Left renal cortex interstitium (tissue), 4 donors: Measurements from ENCODE around the gene ERGIC1. TPM values are rescaled to one million over a fixed set of nuclear protein-coding genes. Genes with fewer than 3 reads are reported as not detected.
"Not testable (repeated sequence)": the region's sequence is repeated elsewhere in the genome, so short reads cannot be mapped to it uniquely, and the experiment has no call there.

Experiments used
- DNase-seq, 4 donors: peaks; one replicate each; pipeline ENCODE4 v3.0.0-alpha.2; 2013; ENCODE audit warnings: low read depth in 4 of 4, low spot score in 2 of 4, missing footprints in 1 of 4
- polyA plus RNA-seq, 4 donors: library from polyadenylated mRNA; unstranded; fragments of 120-200 nt; gene quantifications; one replicate each; pipeline ENCODE4 v1.2.1, GENCODE V29; 2013; ENCODE audit not compliant: insufficient read length in 4 of 4

The ERGIC1 gene
- polyA plus RNA-seq, 4 donors: 110 to 125 (median 119) TPM

- no peak for DNase-seq
Measured at GRCh38 chr5:172799416-172799815, 34.6 kb upstream of the ERGIC1 start.

- DNase-seq: no peak
Measured at GRCh38 chr5:172800088-172800551, 33.9 kb upstream of the ERGIC1 start.

GRCh38 chr5:172801179-172801671 lies 32.8 kb upstream of the ERGIC1 start:
- DNase-seq: no peak

- no peak for DNase-seq
Measured at GRCh38 chr5:172802112-172802511, 31.9 kb upstream of the ERGIC1 start.

GRCh38 chr5:172802567-172803176 lies 31.4 kb upstream of the ERGIC1 start:
- no peak for DNase-seq

GRCh38 chr5:172805018-172805683 lies 28.9 kb upstream of the ERGIC1 start:
- DNase-seq: no peak

GRCh38 chr5:172805736-172806255 lies 28.3 kb upstream of the ERGIC1 start:
- DNase-seq: no peak

GRCh38 chr5:172806897-172807672 lies 27.0 kb upstream of the ERGIC1 start:
- peak in 2 of 4 donors; percentile 37 to 44 for DNase-seq

- no peak for DNase-seq
Measured at GRCh38 chr5:172807766-172808311, 26.2 kb upstream of the ERGIC1 start.

- no peak for DNase-seq
Measured at GRCh38 chr5:172809774-172810173, 24.3 kb upstream of the ERGIC1 start.

- not testable (repeated sequence) for DNase-seq
Measured at GRCh38 chr5:172810996-172811395, 23.1 kb upstream of the ERGIC1 start.

- no peak for DNase-seq
Measured at GRCh38 chr5:172815631-172816030, 18.4 kb upstream of the ERGIC1 start.

- DNase-seq: no peak
Measured at GRCh38 chr5:172816925-172817562, 17.0 kb upstream of the ERGIC1 start.

GRCh38 chr5:172817664-172818063 lies 16.4 kb upstream of the ERGIC1 start:
- no peak for DNase-seq

GRCh38 chr5:172818081-172818480 lies 16.0 kb upstream of the ERGIC1 start:
- DNase-seq: no peak

- DNase-seq: no peak
Measured at GRCh38 chr5:172819569-172819968, 14.5 kb upstream of the ERGIC1 start.

- no peak for DNase-seq
Measured at GRCh38 chr5:172820046-172820767, 13.8 kb upstream of the ERGIC1 start.

- no peak for DNase-seq
Measured at GRCh38 chr5:172821340-172821985, 12.6 kb upstream of the ERGIC1 start.

- DNase-seq: no peak
Measured at GRCh38 chr5:172823840-172824362, 10.2 kb upstream of the ERGIC1 start.
